ENCODE data around the gene RPLP1. TPM values are rescaled to one million over a fixed set of nuclear protein-coding genes. Genes with fewer than 3 reads are reported as not detected.

Gene RPLP1
- total RNA-seq, 3 donors from 2014 or later (not counting 1 experiment from before 2014, with no cell fraction given) = 895 to 1,167 (median 974) TPM

DNA sequence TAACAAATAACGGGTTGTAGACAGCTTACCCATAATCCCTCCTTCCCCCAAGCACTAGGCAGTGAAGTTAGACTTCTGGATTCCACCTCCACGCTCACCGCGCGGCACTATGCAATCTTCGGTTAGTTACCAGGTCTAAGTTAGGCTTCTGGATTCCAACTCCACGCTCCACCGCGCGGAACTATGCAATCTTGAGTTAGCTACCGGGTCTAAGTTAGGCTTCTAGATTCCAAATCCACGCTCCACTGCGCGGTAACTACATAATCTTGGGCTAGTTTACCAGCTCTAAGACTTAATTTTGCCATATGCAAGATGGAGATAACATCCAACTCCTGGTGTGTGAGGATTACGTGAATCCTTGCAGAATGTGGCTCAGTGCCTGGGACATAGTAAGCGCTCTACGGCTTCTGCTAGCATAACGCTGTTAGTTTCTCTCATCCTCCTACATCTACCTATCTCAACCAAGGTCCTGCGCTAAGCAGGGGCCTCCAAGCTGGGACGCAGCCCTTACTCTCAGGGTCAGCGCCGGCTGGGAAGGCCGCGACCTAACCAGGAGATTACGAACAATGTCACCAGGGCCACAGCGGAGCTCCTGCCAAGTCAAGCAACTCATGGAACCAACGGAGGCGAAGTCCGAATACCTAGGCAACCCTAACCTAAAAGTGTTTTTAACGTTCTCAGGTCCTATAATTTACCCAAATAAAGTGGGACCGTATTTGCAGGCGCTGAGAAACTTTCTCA lies 497 bp upstream of the RPLP1 start:
- Histone ChIP-seq H3K9me3 (ENCODE audit: control insufficient read depth, insufficient read depth, low read length) (no peaks in the 10 kb centered on the region), H3K36me3 (ENCODE audit: control insufficient read depth, insufficient read depth, low read length) (peaks cover 30% of the 10 kb centered on the region), H3K27ac (ENCODE audit: low read length) (peak overlapping the region; percentile 83), H3K4me3 (ENCODE audit: low read length) (peak overlapping the region; percentile 83), H3K27me3 (ENCODE audit: control insufficient read depth, insufficient read depth, low read length) (no peaks in the 10 kb centered on the region), H3K4me1 (ENCODE audit: control insufficient read depth, insufficient read depth, low read length) (peaks cover 23% of the 10 kb centered on the region)
- H3K4me1 Mint-ChIP-seq = peaks cover 41 to 45% of the 10 kb centered on the region in 2 donors
- no peaks in the 10 kb centered on the region for H3K27me3 Mint-ChIP-seq (ENCODE audit: low read depth in 2 of 2)
- intact Hi-C loops (cut with micrococcal nuclease) = loop anchor here (1.0 to 5.0 kb wide), 3 partner anchors 38 to 655 kb away; partner anchors contain the start of gene KIF23
- peak; percentile 20 to 33 (median 25) for ATAC-seq
- peak overlapping the region; percentile 98 to 100 for H3K27ac Mint-ChIP-seq
- WGBS (ENCODE audit: insufficient coverage) = 17% methylated on average over 32 of the region's 32 CpGs
- DNase-seq = peak in 1 of 2 donors; percentile 62
- H3K36me3 Mint-ChIP-seq = peaks cover 9% of the 10 kb centered on the region
- TF ChIP-seq, protein P1, sequence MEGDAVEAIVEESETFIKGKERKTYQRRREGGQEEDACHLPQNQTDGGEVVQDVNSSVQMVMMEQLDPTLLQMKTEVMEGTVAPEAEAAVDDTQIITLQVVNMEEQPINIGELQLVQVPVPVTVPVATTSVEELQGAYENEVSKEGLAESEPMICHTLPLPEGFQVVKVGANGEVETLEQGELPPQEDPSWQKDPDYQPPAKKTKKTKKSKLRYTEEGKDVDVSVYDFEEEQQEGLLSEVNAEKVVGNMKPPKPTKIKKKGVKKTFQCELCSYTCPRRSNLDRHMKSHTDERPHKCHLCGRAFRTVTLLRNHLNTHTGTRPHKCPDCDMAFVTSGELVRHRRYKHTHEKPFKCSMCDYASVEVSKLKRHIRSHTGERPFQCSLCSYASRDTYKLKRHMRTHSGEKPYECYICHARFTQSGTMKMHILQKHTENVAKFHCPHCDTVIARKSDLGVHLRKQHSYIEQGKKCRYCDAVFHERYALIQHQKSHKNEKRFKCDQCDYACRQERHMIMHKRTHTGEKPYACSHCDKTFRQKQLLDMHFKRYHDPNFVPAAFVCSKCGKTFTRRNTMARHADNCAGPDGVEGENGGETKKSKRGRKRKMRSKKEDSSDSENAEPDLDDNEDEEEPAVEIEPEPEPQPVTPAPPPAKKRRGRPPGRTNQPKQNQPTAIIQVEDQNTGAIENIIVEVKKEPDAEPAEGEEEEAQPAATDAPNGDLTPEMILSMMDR (IDR thresholded peaks at IDR 0.05) = no peak
- peak overlapping the region; percentile 98 for H3K4me3 Mint-ChIP-seq
- H3K9me3 Mint-ChIP-seq = no peaks in the 10 kb centered on the region

DNA sequence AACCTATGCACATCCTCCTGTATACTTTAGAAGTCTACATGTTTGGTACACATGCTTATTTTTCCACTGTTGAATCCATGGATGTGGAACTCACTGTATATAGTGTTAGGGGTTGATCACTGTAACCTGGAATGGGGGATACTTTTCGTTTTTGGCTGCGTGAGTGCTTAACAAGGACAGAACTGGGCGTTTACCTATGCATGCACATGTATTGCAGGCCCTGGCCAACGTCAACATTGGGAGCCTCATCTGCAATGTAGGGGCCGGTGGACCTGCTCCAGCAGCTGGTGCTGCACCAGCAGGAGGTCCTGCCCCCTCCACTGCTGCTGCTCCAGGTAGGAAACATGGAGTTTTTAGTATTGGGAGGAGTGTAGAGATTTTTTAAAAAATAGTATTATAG lies 2.3 kb downstream of the RPLP1 start:
- 53% methylated on average over 5 of the region's 5 CpGs for WGBS (ENCODE audit: insufficient coverage)
- H3K4me1 Mint-ChIP-seq = peaks cover 41 to 45% of the 10 kb centered on the region in 2 donors
- no peaks in the 10 kb centered on the region for H3K27me3 Mint-ChIP-seq (ENCODE audit: low read depth in 2 of 2)
- Histone ChIP-seq H3K9me3 (ENCODE audit: control insufficient read depth, insufficient read depth, low read length) (no peaks in the 10 kb centered on the region), H3K27me3 (ENCODE audit: control insufficient read depth, insufficient read depth, low read length) (no peaks in the 10 kb centered on the region), H3K36me3 (ENCODE audit: control insufficient read depth, insufficient read depth, low read length) (peaks cover 32% of the 10 kb centered on the region), H3K27ac (ENCODE audit: low read length) (no peak overlapping the region), H3K4me1 (ENCODE audit: control insufficient read depth, insufficient read depth, low read length) (peaks cover 23% of the 10 kb centered on the region), H3K4me3 (ENCODE audit: low read length) (no peak overlapping the region)
- intact Hi-C loops (cut with micrococcal nuclease) = loop anchor here (5.0 kb wide), 1 partner anchor 658 kb away; no protein-coding TSS in a partner anchor
- peak overlapping the region; percentile 98 for H3K4me3 Mint-ChIP-seq
- TF ChIP-seq, protein P1 (IDR thresholded peaks at IDR 0.05) = no peak
- H3K9me3 Mint-ChIP-seq = no peaks in the 10 kb centered on the region
- peaks cover 9% of the 10 kb centered on the region for H3K36me3 Mint-ChIP-seq
- ATAC-seq = no peak
- DNase-seq = no peak
- H3K27ac Mint-ChIP-seq = peak overlapping the region; percentile 98 to 100

DNA sequence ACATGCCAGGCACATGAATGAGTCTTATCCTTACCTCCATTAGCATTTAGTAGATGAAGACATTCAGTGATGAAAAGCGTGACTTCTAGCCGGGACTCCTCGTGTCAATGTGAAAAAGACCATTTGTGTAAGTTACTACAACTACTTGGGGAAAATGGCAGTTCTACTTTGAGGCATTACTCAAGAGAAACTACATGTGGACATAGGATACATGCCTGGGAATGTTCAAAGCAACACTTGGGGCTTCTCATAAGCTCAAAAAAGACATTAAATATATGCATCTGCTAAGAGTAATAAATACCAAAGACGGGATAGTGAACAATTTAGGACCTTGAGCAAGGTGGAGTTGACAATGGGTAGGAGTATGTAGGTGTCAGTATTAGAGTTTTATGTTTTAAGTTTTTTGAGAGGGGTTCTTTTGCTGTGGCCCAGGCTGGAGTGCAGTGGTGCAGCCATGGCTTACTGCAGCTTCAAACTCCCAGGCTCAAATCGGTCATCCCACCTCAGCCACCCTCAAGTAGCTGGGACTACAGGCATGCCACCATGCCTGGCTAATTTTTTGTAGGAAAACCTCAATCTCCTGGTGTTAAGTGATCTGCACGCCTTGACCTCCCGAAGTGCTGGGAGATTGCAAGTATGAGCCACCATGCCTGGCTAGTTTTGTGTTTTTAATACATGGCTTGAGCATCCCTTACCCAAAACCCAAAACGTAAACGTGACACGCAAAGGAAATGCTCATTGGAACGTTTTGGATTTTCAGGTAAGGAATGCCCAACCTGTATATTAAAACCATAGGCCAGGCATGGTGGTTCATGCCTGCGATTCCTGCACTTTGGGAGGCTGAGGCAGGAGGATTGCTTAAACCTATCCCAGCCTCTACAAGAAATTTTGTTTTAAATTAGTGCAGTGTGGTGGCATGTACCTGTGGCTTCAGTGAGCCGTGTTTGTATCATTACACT lies 3.9 kb downstream of the RPLP1 start:
- Mint-ChIP-seq H3K27me3 (ENCODE audit: low read depth in 2 of 2) (no peaks in the 10 kb centered on the region), H3K27ac (peak overlapping the region; percentile 98 to 100), H3K4me1 (peaks cover 43 to 45% of the 10 kb centered on the region in 2 donors), H3K4me3 (no peak overlapping the region), H3K36me3 (peaks cover 9% of the 10 kb centered on the region), H3K9me3 (no peaks in the 10 kb centered on the region)
- peaks cover 32% of the 10 kb centered on the region for H3K36me3 ChIP-seq (ENCODE audit: control insufficient read depth, insufficient read depth, low read length)
- peaks cover 24% of the 10 kb centered on the region for H3K4me1 ChIP-seq (ENCODE audit: control insufficient read depth, insufficient read depth, low read length)
- 95% methylated on average over 13 of the region's 13 CpGs for WGBS (ENCODE audit: insufficient coverage)
- no peak for DNase-seq
- H3K27me3 ChIP-seq (ENCODE audit: control insufficient read depth, insufficient read depth, low read length) = no peaks in the 10 kb centered on the region
- H3K4me3 ChIP-seq (ENCODE audit: low read length) = no peak overlapping the region
- H3K9me3 ChIP-seq (ENCODE audit: control insufficient read depth, insufficient read depth, low read length) = no peaks in the 10 kb centered on the region
- no peak for ATAC-seq
- H3K27ac ChIP-seq (ENCODE audit: low read length) = no peak overlapping the region
- intact Hi-C loops (cut with micrococcal nuclease) = no loop called here
- TF ChIP-seq, protein P1 (IDR thresholded peaks at IDR 0.05) = no peak

All from natural killer cell (primary cell).